NCI-H2171 treated with DMSO at 0.1 percent for 48 hours (cell line): Measurements from ENCODE around the gene MINAR2.

ENCODE experiments used
- DNase-seq: peaks from one replicate; lab custom pipeline; 2025; lab: John Stamatoyannopoulos, UW

MINAR2 gene

DNA sequence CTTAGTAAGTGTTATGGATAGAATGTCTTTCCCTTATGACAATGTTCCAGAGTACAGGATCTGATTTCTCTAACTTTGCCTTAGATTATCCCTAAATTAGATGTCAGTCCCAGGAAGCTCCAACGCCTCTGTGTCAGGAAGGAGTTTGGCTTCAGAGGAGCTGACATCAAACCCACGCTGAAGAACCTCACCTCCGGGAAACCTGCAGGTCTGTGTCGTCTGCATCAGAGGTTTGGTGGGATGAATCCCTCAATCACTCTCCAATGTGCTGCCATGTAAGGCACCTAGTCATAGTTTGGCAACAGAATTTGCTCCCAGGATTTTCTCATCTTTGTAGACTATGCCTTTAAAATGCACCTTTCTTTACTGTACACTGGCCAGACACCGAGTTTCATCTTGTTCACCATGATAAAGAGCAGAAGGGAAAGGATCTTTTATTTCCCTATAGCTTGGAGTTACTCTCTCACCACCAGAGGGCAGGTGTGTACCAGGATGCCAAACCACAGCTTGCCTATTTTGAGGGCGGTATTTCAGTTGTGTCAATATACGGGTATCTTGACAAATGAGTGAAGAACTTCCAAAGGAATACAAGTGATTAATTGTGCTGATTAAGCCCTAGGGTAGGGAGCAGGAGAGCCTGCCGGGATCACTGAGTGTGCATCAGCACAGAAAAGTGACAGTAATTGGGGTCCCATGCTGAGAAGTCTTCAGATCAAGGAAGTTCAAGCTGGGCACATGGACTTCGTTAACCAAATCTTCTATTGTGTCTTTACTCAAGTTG lies 23.4 kb downstream of the MINAR2 start:
- peak; percentile 35 for DNase-seq

GRCh38 chr5:129773376-129773775 lies 25.5 kb downstream of the MINAR2 start:
- no peak for DNase-seq

DNA sequence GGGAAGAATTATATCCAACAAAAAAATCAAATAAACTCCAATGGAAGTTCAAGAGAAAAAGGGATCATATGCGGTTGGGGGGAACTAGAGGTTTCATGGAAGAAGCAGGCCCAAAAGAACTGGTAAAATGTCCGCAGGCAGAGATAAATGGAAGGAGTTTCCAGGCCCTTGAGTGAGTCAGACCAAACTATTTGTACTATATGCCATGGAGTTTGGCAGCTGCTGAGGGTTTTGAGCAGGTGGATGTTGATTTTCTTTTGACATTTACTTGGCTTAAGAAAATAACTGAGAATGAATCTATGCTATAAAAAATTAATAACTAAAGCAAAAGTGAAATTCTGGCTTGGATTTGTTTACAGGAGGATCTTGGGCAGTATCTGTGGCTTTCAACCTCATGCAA lies 33.7 kb downstream of the MINAR2 start:
- DNase-seq: no peak

DNA sequence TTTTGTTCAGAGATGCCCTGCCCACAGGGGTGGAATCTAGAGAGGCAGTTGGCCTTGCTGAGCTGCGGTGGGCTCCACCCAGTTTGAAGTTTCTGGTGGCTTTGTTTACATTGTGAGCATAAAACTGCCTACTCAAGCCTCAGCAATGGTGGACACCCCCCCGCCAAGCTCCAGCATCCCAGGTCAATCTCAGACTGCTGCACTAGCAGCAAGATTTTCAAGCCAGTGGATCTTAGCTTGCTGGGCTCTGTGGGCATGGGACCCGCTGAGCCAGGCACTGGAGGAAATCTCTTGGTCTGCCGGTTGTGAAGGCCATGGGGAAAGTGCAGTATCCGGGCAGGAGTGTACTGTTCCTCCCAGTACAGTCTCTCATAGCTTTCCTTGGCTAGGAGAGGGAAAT lies 55.5 kb downstream of the MINAR2 start:
- no peak for DNase-seq

DNA sequence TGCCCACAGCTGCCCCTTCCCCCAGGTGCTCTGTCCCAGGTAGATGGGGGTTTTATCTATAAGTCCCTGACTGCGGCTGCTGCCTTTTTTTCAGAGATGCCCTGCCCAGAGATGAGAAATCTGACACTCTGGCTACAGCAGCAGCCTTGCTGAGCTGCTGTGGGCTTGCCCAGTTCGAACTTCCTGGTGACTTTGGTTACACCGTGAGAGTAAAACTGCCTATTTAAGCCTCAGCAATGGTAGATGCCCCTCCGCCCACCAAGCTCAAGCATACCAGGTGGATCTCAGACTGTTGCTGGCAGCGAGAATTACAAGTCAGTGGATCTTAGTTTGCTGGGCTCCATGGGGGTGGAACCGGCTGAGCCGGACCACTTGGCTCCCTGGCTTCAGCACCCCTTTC lies 56.8 kb downstream of the MINAR2 start:
- DNase-seq: no peak

GRCh38 chr5:129807162-129807814 lies 59.4 kb downstream of the MINAR2 start:
- peak; percentile 0 for DNase-seq
